Neuron (in vitro differentiated cells): Measurements from ENCODE around the gene MBD3L5.
A peak's percentile ranks its signal among the peaks of the same experiment; 100 is the strongest.
"Not testable (repeated sequence)": the region's sequence is repeated elsewhere in the genome, so short reads cannot be mapped to it uniquely, and the experiment has no call there.

Experiments used
- H2AFZ ChIP-seq: one replicate; pipeline ENCODE4 v1.6.1; 2013; ENCODE audit warnings: low read depth, mild to moderate bottlenecking, inconsistent platforms, low read length, moderate library complexity
- H3K27me3 ChIP-seq: one replicate; pipeline ENCODE4 v1.6.1; 2013; ENCODE audit warnings: low read length; ENCODE audit not compliant: insufficient read depth
- H3K36me3 ChIP-seq: one replicate; pipeline ENCODE4 v1.6.1; 2013; ENCODE audit warnings: low read length; ENCODE audit not compliant: insufficient read depth
- H3K4me1 ChIP-seq: one replicate; pipeline ENCODE4 v1.6.1; 2013; ENCODE audit warnings: low read length; ENCODE audit not compliant: insufficient read depth
- H3K4me3 ChIP-seq: 2 replicates; pipeline ENCODE4 v1.5.1; 2013; ENCODE audit warnings: mild to moderate bottlenecking, low read length, moderate library complexity
- H3K9me3 ChIP-seq: one replicate; pipeline ENCODE4 v1.6.1; 2013; ENCODE audit warnings: low read length

The MBD3L5 gene

GRCh38 chr19:7030278-7030677 is at the start of gene MBD3L5:
TSS of gene MBD3L5 (plus strand) at chr19:7030578. CDS start at chr19:7030612, 34 bp downstream.
- H3K9me3 ChIP-seq, H3K4me1 ChIP-seq, H2AFZ ChIP-seq, H3K4me3 ChIP-seq, H3K36me3 ChIP-seq, H3K27me3 ChIP-seq: not testable (repeated sequence)

GRCh38 chr19:6983448-6983847 is 46.9 kb upstream of the MBD3L5 start:
- H3K4me3 ChIP-seq: no peak overlapping the region
- no peaks in the 10 kb centered on the region for H3K36me3 ChIP-seq
- peaks cover 6% of the 10 kb centered on the region for H3K9me3 ChIP-seq
- H2AFZ ChIP-seq: no peak overlapping the region
- H3K4me1 ChIP-seq: peaks cover 4% of the 10 kb centered on the region
- H3K27me3 ChIP-seq: no peaks in the 10 kb centered on the region

GRCh38 chr19:6987850-6988249 is 42.5 kb upstream of the MBD3L5 start:
- no peaks in the 10 kb centered on the region for H3K36me3 ChIP-seq
- no peak overlapping the region for H3K4me3 ChIP-seq
- no peaks in the 10 kb centered on the region for H3K4me1 ChIP-seq
- H3K9me3 ChIP-seq: peaks cover 6% of the 10 kb centered on the region
- H3K27me3 ChIP-seq: no peaks in the 10 kb centered on the region
- no peak overlapping the region for H2AFZ ChIP-seq

GRCh38 chr19:6988257-6988656 is 42.1 kb upstream of the MBD3L5 start:
- H3K4me3 ChIP-seq: no peak overlapping the region
- no peaks in the 10 kb centered on the region for H3K4me1 ChIP-seq
- no peak overlapping the region for H2AFZ ChIP-seq
- peaks cover 6% of the 10 kb centered on the region for H3K9me3 ChIP-seq
- no peaks in the 10 kb centered on the region for H3K27me3 ChIP-seq
- H3K36me3 ChIP-seq: no peaks in the 10 kb centered on the region

- no peaks in the 10 kb centered on the region for H3K4me1 ChIP-seq
- H2AFZ ChIP-seq: no peak overlapping the region
- no peak overlapping the region for H3K4me3 ChIP-seq
- H3K36me3 ChIP-seq: no peaks in the 10 kb centered on the region
- H3K27me3 ChIP-seq: no peaks in the 10 kb centered on the region
- H3K9me3 ChIP-seq: no peaks in the 10 kb centered on the region
These were observed 35.3 kb upstream of the MBD3L5 start for GRCh38 chr19:6995054-6995453.

GRCh38 chr19:6996810-6997209 is 33.6 kb upstream of the MBD3L5 start:
- Histone ChIP-seq H3K9me3 (no peaks in the 10 kb centered on the region), H3K4me1 (no peaks in the 10 kb centered on the region), H3K4me3 (no peak overlapping the region), H3K27me3 (no peaks in the 10 kb centered on the region), H3K36me3 (no peaks in the 10 kb centered on the region), H2AFZ (no peak overlapping the region)

- no peak overlapping the region for H2AFZ ChIP-seq
- no peaks in the 10 kb centered on the region for H3K36me3 ChIP-seq
- no peak overlapping the region for H3K4me3 ChIP-seq
- H3K9me3 ChIP-seq: no peaks in the 10 kb centered on the region
- no peaks in the 10 kb centered on the region for H3K27me3 ChIP-seq
- H3K4me1 ChIP-seq: no peaks in the 10 kb centered on the region
These were observed 32.5 kb upstream of the MBD3L5 start for GRCh38 chr19:6997679-6998445.

- no peaks in the 10 kb centered on the region for H3K4me1 ChIP-seq
- no peak overlapping the region for H3K4me3 ChIP-seq
- H3K36me3 ChIP-seq: no peaks in the 10 kb centered on the region
- H3K27me3 ChIP-seq: no peaks in the 10 kb centered on the region
- H2AFZ ChIP-seq: no peak overlapping the region
- H3K9me3 ChIP-seq: no peaks in the 10 kb centered on the region
These were observed 30.4 kb upstream of the MBD3L5 start for GRCh38 chr19:6999933-7000332.

GRCh38 chr19:7000333-7000732 is 30.0 kb upstream of the MBD3L5 start:
- Histone ChIP-seq H3K36me3 (no peaks in the 10 kb centered on the region), H2AFZ (no peak overlapping the region), H3K4me3 (no peak overlapping the region), H3K27me3 (no peaks in the 10 kb centered on the region), H3K9me3 (no peaks in the 10 kb centered on the region), H3K4me1 (no peaks in the 10 kb centered on the region)

GRCh38 chr19:7000816-7001215 is 29.6 kb upstream of the MBD3L5 start:
- Histone ChIP-seq H2AFZ (no peak overlapping the region), H3K9me3 (no peaks in the 10 kb centered on the region), H3K27me3 (no peaks in the 10 kb centered on the region), H3K4me3 (no peak overlapping the region), H3K4me1 (no peaks in the 10 kb centered on the region), H3K36me3 (no peaks in the 10 kb centered on the region)

GRCh38 chr19:7004313-7004931 is 26.0 kb upstream of the MBD3L5 start:
- no peaks in the 10 kb centered on the region for H3K36me3 ChIP-seq
- no peak overlapping the region for H2AFZ ChIP-seq
- H3K4me1 ChIP-seq: no peaks in the 10 kb centered on the region
- no peak overlapping the region for H3K4me3 ChIP-seq
- H3K27me3 ChIP-seq: no peaks in the 10 kb centered on the region
- H3K9me3 ChIP-seq: no peaks in the 10 kb centered on the region

GRCh38 chr19:7006135-7006704 is 24.2 kb upstream of the MBD3L5 start:
- H3K4me3 ChIP-seq: peak overlapping the region; percentile 16

GRCh38 chr19:7007859-7008258 is 22.5 kb upstream of the MBD3L5 start:
- Histone ChIP-seq H3K4me3 (no peak overlapping the region), H2AFZ (no peak overlapping the region), H3K27me3 (no peaks in the 10 kb centered on the region), H3K36me3 (no peaks in the 10 kb centered on the region), H3K4me1 (no peaks in the 10 kb centered on the region), H3K9me3 (peaks cover 2% of the 10 kb centered on the region)

More at GRCh38 chr19:7006135-7006704, 24.2 kb upstream of the MBD3L5 start:
- Histone ChIP-seq H2AFZ (no peak overlapping the region), H3K27me3 (no peaks in the 10 kb centered on the region), H3K9me3 (no peaks in the 10 kb centered on the region), H3K36me3 (no peaks in the 10 kb centered on the region), H3K4me1 (no peaks in the 10 kb centered on the region)
